Keratinocyte (primary cell): ENCODE data around the gene DIP2B. TPM values are rescaled to one million over a fixed set of nuclear protein-coding genes. Genes with fewer than 3 reads are reported as not detected.

Source experiments
- DNase-seq: peaks from one replicate; pipeline ENCODE4 v3.0.0-alpha.2; 2011; ENCODE audit warnings: low read depth, missing footprints, low spot score
- FAIRE-seq: peaks from 2 replicates; lab custom pipeline; 2011; peaks lifted over from hg19 to GRCh38; lab: Jason Lieb, UNC
- H2AFZ ChIP-seq: 2 replicates; pipeline ENCODE4 v1.6.0; 2012; ENCODE audit warnings: low read length, control low read depth, inconsistent platforms; ENCODE audit not compliant: control insufficient read depth
- H3K27ac ChIP-seq: 2 replicates; pipeline ENCODE4 v1.5.1; 2011; ENCODE audit warnings: low read length; ENCODE audit not compliant: control insufficient read depth, insufficient read depth
- H3K27me3 ChIP-seq: 3 replicates; pipeline ENCODE4 v1.6.0; 2011; ENCODE audit warnings: low read length; ENCODE audit not compliant: control insufficient read depth, insufficient read depth; ENCODE audit errors: extremely low read depth
- H3K36me3 ChIP-seq, 2 experiments: 2 replicates in 1 of 2; 3 replicates in 1 of 2; pipeline ENCODE4 v1.5.1; 2011; ENCODE audit warnings: low read length in 2 of 2, mild to moderate bottlenecking in 1 of 2; ENCODE audit not compliant: control insufficient read depth in 2 of 2, insufficient read depth in 2 of 2; ENCODE audit errors: extremely low read depth in 1 of 2
- H3K4me1 ChIP-seq: 3 replicates; pipeline ENCODE4 v1.5.1; 2011; ENCODE audit warnings: low read length; ENCODE audit not compliant: control insufficient read depth, insufficient read depth; ENCODE audit errors: extremely low read depth
- H3K4me2 ChIP-seq: 3 replicates; pipeline ENCODE4 v1.6.0; 2011; ENCODE audit warnings: low read depth, low read length; ENCODE audit not compliant: control insufficient read depth, insufficient read depth; ENCODE audit errors: extremely low read depth
- H3K4me3 ChIP-seq, 3 experiments: fragments of 200-600 bp in 1 of 3; sonication (generic) in 1 of 3; 2 replicates in 2 of 3; 3 replicates in 1 of 3; pipeline ENCODE4 v1.5.1; 2011 to 2016; ENCODE audit warnings: low read length in 3 of 3, mild to moderate bottlenecking in 3 of 3, control low read depth in 2 of 3, inconsistent platforms in 1 of 3, low read depth in 1 of 3, mixed read lengths in 1 of 3, mixed run types in 1 of 3, moderate library complexity in 1 of 3; ENCODE audit not compliant: control insufficient read depth in 2 of 3, insufficient read depth in 2 of 3; ENCODE audit errors: extremely low read depth in 1 of 3
- H3K79me2 ChIP-seq: 2 replicates; pipeline ENCODE4 v1.6.0; 2012; ENCODE audit warnings: low read length; ENCODE audit not compliant: control insufficient read depth, insufficient read depth
- H3K9ac ChIP-seq: 3 replicates; pipeline ENCODE4 v1.6.0; 2011; ENCODE audit warnings: low read length; ENCODE audit not compliant: control insufficient read depth, insufficient read depth; ENCODE audit errors: extremely low read depth
- H3K9me1 ChIP-seq: 3 replicates; pipeline ENCODE4 v1.6.0; 2011; ENCODE audit warnings: low read length; ENCODE audit not compliant: control insufficient read depth, insufficient read depth; ENCODE audit errors: extremely low read depth
- H3K9me3 ChIP-seq: 2 replicates; pipeline ENCODE4 v1.5.1; 2012; ENCODE audit warnings: low read depth, low read length; ENCODE audit not compliant: control insufficient read depth
- H4K20me1 ChIP-seq: 3 replicates; pipeline ENCODE4 v1.6.0; 2011; ENCODE audit warnings: low read length; ENCODE audit not compliant: control insufficient read depth, insufficient read depth; ENCODE audit errors: extremely low read depth
- EZH2 ChIP-seq: IDR thresholded peaks from one replicate; pipeline ENCODE4 v1.6.1; 2012; ENCODE audit warnings: inconsistent platforms, mild to moderate bottlenecking, low read length, moderate library complexity
- dilution Hi-C: fragments of 300-500 bp; cut with MboI; formaldehyde crosslinking; loops from one replicate; pipeline ENCODE4 v1.7.0; 2020; ENCODE audit warnings: low sequenced_read_pairs; ENCODE audit not compliant: extremely low pct_ligation_motif_present
- polyA plus RNA-seq, 5 experiments: library from polyadenylated mRNA; depleted of rRNA in 3 of 5; stranded (reverse) in 3 of 5; stranded (forward) in 1 of 5; unstranded in 1 of 5; fragments of >200 nt; gene quantifications; 1 replicate in 1 of 5; 2 replicates in 3 of 5; 3 replicates in 1 of 5; pipeline versions ENCODE4 v1.2.1 to v1.2.3, GENCODE V29; 2011 to 2012; ENCODE audit warnings: missing spikeins in 2 of 5, low read depth in 1 of 5, low replicate concordance in 1 of 5
- TF ChIP-seq, protein P1 (sequence below), 3 experiments: IDR thresholded peaks in 1 of 3; conservative IDR thresholded peaks in 1 of 3; optimal IDR thresholded peaks in 1 of 3; 2 replicates in 2 of 3; 3 replicates in 1 of 3; pipeline versions ENCODE3 to v1.5.1; 2011; ENCODE audit warnings: low read length in 3 of 3, mild to moderate bottlenecking in 3 of 3, moderate library complexity in 2 of 3, control low read depth in 1 of 3, inconsistent platforms in 1 of 3; ENCODE audit not compliant: insufficient read depth in 2 of 3; ENCODE audit errors: extremely low read depth in 1 of 3

DIP2B gene
- polyA plus RNA-seq, 1 donor (not counting 4 experiments of a cell fraction or from before 2014, with no cell fraction given), result 30.2 TPM

DNA sequence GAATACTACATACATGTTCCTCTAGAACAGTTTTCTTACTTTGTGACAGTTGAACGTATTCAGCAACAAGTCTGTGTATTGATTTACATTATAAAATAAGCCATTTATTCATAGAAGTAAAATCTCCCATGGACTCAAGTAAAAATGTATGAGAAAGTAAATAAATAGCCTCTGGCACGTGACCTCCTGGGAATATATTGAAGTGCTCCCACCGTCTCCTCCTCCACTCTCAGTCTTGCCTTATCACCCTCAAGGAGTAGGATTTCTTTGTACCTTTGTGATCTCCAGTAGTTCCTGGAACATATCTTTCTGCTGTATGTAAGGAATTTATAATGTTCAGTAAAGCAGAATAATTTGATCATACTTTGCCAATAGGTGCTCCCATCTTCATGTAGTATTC, 90.9 kb downstream of the DIP2B start:
- no peak overlapping the region for H3K27ac ChIP-seq
- dilution Hi-C loops, result no loop called here
- DNase-seq, result no peak

DNA sequence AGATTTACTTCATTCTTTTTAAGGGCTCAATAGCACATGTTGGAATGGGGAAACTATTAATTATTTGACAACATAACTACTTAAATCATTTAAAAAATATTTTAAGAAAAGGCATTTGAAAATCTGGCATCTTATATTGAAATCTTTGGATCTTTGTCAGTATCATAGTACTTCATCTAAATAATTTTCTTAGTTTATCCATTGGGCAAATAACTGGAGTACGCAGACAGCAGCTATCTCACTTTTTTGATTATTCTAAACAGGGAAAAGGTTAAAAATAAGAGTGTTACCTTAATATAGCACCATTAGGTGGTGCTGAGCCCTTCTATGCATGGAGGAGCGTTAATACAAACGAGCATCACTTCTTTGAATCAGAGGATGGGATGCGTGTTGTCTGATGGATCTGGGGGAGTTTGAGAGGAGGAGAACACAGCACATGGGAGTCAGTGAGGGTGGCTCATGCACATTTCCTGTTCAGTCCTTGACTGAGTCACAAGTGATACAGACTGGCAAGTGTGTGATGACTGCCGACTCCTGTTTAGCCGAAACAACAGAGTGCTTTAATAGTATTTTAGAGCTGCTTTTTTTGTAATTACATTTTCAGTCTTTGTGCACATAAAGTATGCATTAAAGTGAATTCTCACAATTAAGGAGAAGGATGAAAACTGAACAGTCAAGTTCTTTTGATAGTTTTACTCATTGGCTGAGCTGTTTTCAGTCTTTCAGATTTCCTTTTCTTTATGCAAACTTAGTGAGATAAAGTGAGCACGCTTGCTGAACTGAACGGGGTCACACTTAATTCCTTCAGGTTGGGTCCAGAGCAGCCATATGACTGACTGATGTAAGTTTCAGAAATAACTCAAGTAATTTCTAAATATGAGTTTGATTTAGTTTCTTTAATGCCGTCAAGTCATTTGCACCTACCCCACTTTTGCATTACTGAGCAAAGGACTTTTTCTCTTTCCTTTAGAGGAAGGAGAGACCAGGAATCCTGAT, 92.7 kb downstream of the DIP2B start:
- peak overlapping the region in 2 of 3 experiments; percentile 13 to 22 for H3K4me3 ChIP-seq
- no peaks in the 10 kb centered on the region for H4K20me1 ChIP-seq
- TF ChIP-seq, protein P1, sequence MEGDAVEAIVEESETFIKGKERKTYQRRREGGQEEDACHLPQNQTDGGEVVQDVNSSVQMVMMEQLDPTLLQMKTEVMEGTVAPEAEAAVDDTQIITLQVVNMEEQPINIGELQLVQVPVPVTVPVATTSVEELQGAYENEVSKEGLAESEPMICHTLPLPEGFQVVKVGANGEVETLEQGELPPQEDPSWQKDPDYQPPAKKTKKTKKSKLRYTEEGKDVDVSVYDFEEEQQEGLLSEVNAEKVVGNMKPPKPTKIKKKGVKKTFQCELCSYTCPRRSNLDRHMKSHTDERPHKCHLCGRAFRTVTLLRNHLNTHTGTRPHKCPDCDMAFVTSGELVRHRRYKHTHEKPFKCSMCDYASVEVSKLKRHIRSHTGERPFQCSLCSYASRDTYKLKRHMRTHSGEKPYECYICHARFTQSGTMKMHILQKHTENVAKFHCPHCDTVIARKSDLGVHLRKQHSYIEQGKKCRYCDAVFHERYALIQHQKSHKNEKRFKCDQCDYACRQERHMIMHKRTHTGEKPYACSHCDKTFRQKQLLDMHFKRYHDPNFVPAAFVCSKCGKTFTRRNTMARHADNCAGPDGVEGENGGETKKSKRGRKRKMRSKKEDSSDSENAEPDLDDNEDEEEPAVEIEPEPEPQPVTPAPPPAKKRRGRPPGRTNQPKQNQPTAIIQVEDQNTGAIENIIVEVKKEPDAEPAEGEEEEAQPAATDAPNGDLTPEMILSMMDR (optimal IDR thresholded peaks at IDR 0.05 in 1 of 3, IDR thresholded peaks at IDR 0.05 in 1 of 3, conservative IDR thresholded peaks at IDR 0.05 in 1 of 3; ENCODE audit: extremely low read depth in 1 of 3, insufficient read depth in 2 of 3, low read length in 3 of 3), result peak in 1 of 3 experiments; percentile 40
- TF ChIP-seq EZH2, result no peak
- no peaks in the 10 kb centered on the region for H3K9me1 ChIP-seq
- peaks cover 59% of the 10 kb centered on the region for H3K79me2 ChIP-seq
- dilution Hi-C loops, result no loop called here
- peaks cover 17% of the 10 kb centered on the region for H3K4me1 ChIP-seq
- H3K36me3 ChIP-seq, result no peaks in the 10 kb centered on the region
- DNase-seq (peak; percentile 61), FAIRE-seq (peak; percentile 89)
- H3K27me3 ChIP-seq, result no peaks in the 10 kb centered on the region
- peak overlapping the region; percentile 77 for H3K27ac ChIP-seq
- peak overlapping the region; percentile 51 for H3K9ac ChIP-seq
- H3K4me2 ChIP-seq, result peak overlapping the region; percentile 70
- H3K9me3 ChIP-seq, result no peaks in the 10 kb centered on the region
- H2AFZ ChIP-seq, result no peak overlapping the region

More for the DNA sequence above, 90.9 kb downstream of the DIP2B start:
- Histone ChIP-seq H4K20me1 (no peaks in the 10 kb centered on the region), H3K36me3 (no peaks in the 10 kb centered on the region), H3K27me3 (no peaks in the 10 kb centered on the region), H2AFZ (no peak overlapping the region), H3K9ac (no peak overlapping the region), H3K79me2 (peaks cover 55% of the 10 kb centered on the region), H3K4me1 (peaks cover 17% of the 10 kb centered on the region), H3K4me3 (no peak overlapping the region), H3K9me1 (no peaks in the 10 kb centered on the region), H3K4me2 (no peak overlapping the region), H3K9me3 (no peaks in the 10 kb centered on the region)
- FAIRE-seq, result no peak
- TF ChIP-seq, protein P1 (optimal IDR thresholded peaks at IDR 0.05 in 1 of 3, IDR thresholded peaks at IDR 0.05 in 1 of 3, conservative IDR thresholded peaks at IDR 0.05 in 1 of 3; ENCODE audit: extremely low read depth in 1 of 3, insufficient read depth in 2 of 3, low read length in 3 of 3), result no peak
- TF ChIP-seq EZH2, result no peak
